ENCODE results near the gene HDDC2. TPM values are rescaled to one million over a fixed set of nuclear protein-coding genes. Genes with fewer than 3 reads are reported as not detected.

The HDDC2 gene
- total and polyA plus RNA-seq, 2 experiments from 2014 or later = 69.5 to 131 TPM

Other genes with a start within 250 kb of the HDDC2 start
- gene TPD52L1, start 148.2 kb downstream of the HDDC2 start, total RNA-seq (2014; rRNA removed; shearing (Covaris generic)) = 13.5 and 22.8 TPM in 2 replicates
- 18.5 and 24.0 TPM in 2 replicates for gene TPD52L1, start 148.2 kb downstream of the HDDC2 start, polyA plus RNA-seq (2016; fragmentation: Nextera tagmentation; extraction: Ambion mirVana)